Mesendoderm (in vitro differentiated cells): ENCODE measurements around the gene AGAP1. TPM values are rescaled to one million over a fixed set of nuclear protein-coding genes. Genes with fewer than 3 reads are reported as not detected.
A peak's percentile ranks its signal among the peaks of the same experiment; 100 is the strongest.

Experiments used
- DNase-seq: peaks from one replicate; pipeline ENCODE4 v3.0.0; 2013
- H2AK5ac ChIP-seq: 2 replicates; pipeline ENCODE4 v1.6.1; 2013; ENCODE audit warnings: low read length, inconsistent platforms
- H2BK120ac ChIP-seq: 2 replicates; pipeline ENCODE4 v1.6.1; 2013; ENCODE audit warnings: low read depth, mild to moderate bottlenecking, low read length, moderate library complexity, mixed read lengths
- H2BK15ac ChIP-seq: replicated peaks from 2 replicates; pipeline ENCODE4 v1.6.1; 2013; ENCODE audit warnings: low read depth, mild to moderate bottlenecking, moderate library complexity
- H2BK5ac ChIP-seq: 2 replicates; pipeline ENCODE4 v1.6.1; 2013; ENCODE audit warnings: low read length, inconsistent platforms
- H3K18ac ChIP-seq: 2 replicates; pipeline ENCODE4 v1.6.1; 2013; ENCODE audit warnings: mild to moderate bottlenecking, low read length, mixed read lengths
- H3K23ac ChIP-seq: one replicate; pipeline ENCODE4 v1.6.1; 2013; ENCODE audit warnings: low read length
- H3K27ac ChIP-seq: 2 replicates; pipeline ENCODE4 v1.5.1; 2013; ENCODE audit warnings: low read depth, mild to moderate bottlenecking, inconsistent platforms, low read length, moderate library complexity
- H3K27me3 ChIP-seq: 2 replicates; pipeline ENCODE4 v1.6.1; 2013; ENCODE audit warnings: low read length, control low read depth, mild to moderate bottlenecking, inconsistent platforms; ENCODE audit not compliant: insufficient read depth, poor library complexity
- H3K36me3 ChIP-seq: 2 replicates; pipeline ENCODE4 v1.6.1; 2013; ENCODE audit warnings: low read length, inconsistent platforms; ENCODE audit not compliant: control insufficient read depth, insufficient read depth
- H3K4ac ChIP-seq: one replicate; pipeline ENCODE4 v1.6.1; 2013; ENCODE audit warnings: low read depth, mild to moderate bottlenecking, low read length, moderate library complexity
- H3K4me1 ChIP-seq: 2 replicates; pipeline ENCODE4 v1.6.1; 2013; ENCODE audit warnings: low read depth, low read length, inconsistent platforms; ENCODE audit not compliant: control insufficient read depth
- H3K4me2 ChIP-seq: 2 replicates; pipeline ENCODE4 v1.6.1; 2013; ENCODE audit warnings: low read length
- H3K4me3 ChIP-seq: 2 replicates; pipeline ENCODE4 v1.5.1; 2013; ENCODE audit warnings: mild to moderate bottlenecking, low read length
- H3K56ac ChIP-seq: one replicate; pipeline ENCODE4 v1.6.1; 2013; ENCODE audit warnings: low read length
- H3K79me1 ChIP-seq: 2 replicates; pipeline ENCODE4 v1.6.1; 2013; ENCODE audit warnings: low read length, inconsistent platforms
- H3K79me2 ChIP-seq: 2 replicates; pipeline ENCODE4 v1.6.1; 2013; ENCODE audit warnings: mild to moderate bottlenecking, low read length; ENCODE audit not compliant: control insufficient read depth, insufficient read depth
- H3K9ac ChIP-seq: 2 replicates; pipeline ENCODE4 v1.6.1; 2013; ENCODE audit warnings: low read length, inconsistent platforms
- H4K5ac ChIP-seq: one replicate; pipeline ENCODE4 v1.6.1; 2013; ENCODE audit warnings: low read length
- H4K8ac ChIP-seq: one replicate; pipeline ENCODE4 v1.6.1; 2013; ENCODE audit warnings: low read depth, mild to moderate bottlenecking, control low read depth, low read length, moderate library complexity
- WGBS: extraction: QIAGEN DNeasy Blood & Tissue Kit; methylation state at CpG from one replicate; pipeline ENCODE4 v1.1.7; 2013; ENCODE audit warnings: low lambda C conversion rate, missing lambda C conversion rate; ENCODE audit not compliant: insufficient coverage; ENCODE audit errors: extremely low coverage; 5-methylcytosine and 5-hydroxymethylcytosine counted together
- small RNA-seq: library from polyadenylated mRNA; stranded (forward); fragments of <200 nt; extraction: miRNeasy Mini kit (QIAGEN cat#:217004); gene quantifications from one replicate; pipeline ENCODE3, GENCODE V24; 2013; ENCODE audit not compliant: insufficient read depth

The AGAP1 gene

GRCh38 chr2:236180831-236181453 is 687.1 kb downstream of the AGAP1 start:
- no peaks in the 10 kb centered on the region for H3K79me2 ChIP-seq
- DNase-seq: peak; percentile 84
- H2BK120ac ChIP-seq: no peak overlapping the region
- no peak overlapping the region for H3K56ac ChIP-seq
- H3K4me1 ChIP-seq: no peaks in the 10 kb centered on the region
- no CpG with 5 or more reads among the region's 9 CpGs for WGBS
- H4K8ac ChIP-seq: no peak overlapping the region
- no peaks in the 10 kb centered on the region for H3K36me3 ChIP-seq
- no peak overlapping the region for H3K4me2 ChIP-seq
- no peak overlapping the region for H3K4me3 ChIP-seq
- H3K27me3 ChIP-seq: peaks cover 12% of the 10 kb centered on the region
- H3K4ac ChIP-seq: no peak overlapping the region
- H3K79me1 ChIP-seq: no peaks in the 10 kb centered on the region
- no peak overlapping the region for H2BK15ac ChIP-seq
- no peak overlapping the region for H3K18ac ChIP-seq
- no peak overlapping the region for H2BK5ac ChIP-seq
- no peak overlapping the region for H2AK5ac ChIP-seq
- H3K23ac ChIP-seq: no peak overlapping the region
- no peak overlapping the region for H4K5ac ChIP-seq
- H3K27ac ChIP-seq: no peak overlapping the region
- no peak overlapping the region for H3K9ac ChIP-seq

Small RNAs within 50 kb of the gene (small RNA-seq; reads per million reads assigned to genes)
- gene RF00019 (not detected), gene RN7SL204P (not detected), gene RNU7-127P (not detected), gene TMSB10P1 (not detected)
